OCI-LY7 (cell line): ENCODE results near the gene BAIAP2.

Source experiments
- EZH2phosphoT487 ChIP-seq: fragments of 200-600 bp; sonication (generic); IDR thresholded peaks from 2 replicates; pipeline ENCODE4 v1.6.1; 2018; ENCODE audit warnings: low read depth, borderline replicate concordance, mild to moderate bottlenecking, mixed run types, antibody characterized with exemption, low read length, moderate library complexity, mixed read lengths
- TF ChIP-seq, protein P1 (sequence below): fragments of 200-600 bp; sonication (generic); conservative IDR thresholded peaks from 2 replicates; pipeline ENCODE4 v1.5.1; 2014; ENCODE audit warnings: mild to moderate bottlenecking, antibody characterized with exemption, low read length, moderate library complexity, mixed read lengths

DNA sequence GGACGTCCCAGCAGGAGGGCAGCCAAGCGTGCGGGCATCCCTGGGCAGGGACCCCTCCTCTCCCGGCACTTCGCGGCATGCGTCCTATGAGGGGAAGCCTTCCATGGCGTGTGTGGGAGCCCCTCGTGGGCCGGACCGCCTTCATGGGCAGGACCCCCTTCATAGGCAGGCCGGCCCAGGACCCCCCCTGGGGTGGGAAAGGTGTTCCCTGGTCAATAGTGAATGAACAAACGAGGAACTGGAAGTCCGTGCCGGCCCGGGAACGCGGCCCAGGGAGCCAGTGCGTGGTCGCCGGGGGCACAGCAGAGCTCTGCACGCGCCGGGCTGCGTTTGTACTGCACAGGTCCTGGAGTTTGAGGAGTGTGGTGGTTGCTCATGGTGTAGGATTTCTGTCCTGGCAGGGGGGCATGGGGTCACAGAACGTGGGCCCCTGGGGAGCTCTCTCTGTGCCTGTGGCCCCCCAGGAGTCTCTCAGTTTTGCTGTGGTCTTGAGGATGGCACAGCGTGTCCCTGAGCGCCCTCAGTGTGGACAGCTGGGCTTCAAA lies 13.9 kb downstream of the BAIAP2 start:
- TF ChIP-seq, protein P1, sequence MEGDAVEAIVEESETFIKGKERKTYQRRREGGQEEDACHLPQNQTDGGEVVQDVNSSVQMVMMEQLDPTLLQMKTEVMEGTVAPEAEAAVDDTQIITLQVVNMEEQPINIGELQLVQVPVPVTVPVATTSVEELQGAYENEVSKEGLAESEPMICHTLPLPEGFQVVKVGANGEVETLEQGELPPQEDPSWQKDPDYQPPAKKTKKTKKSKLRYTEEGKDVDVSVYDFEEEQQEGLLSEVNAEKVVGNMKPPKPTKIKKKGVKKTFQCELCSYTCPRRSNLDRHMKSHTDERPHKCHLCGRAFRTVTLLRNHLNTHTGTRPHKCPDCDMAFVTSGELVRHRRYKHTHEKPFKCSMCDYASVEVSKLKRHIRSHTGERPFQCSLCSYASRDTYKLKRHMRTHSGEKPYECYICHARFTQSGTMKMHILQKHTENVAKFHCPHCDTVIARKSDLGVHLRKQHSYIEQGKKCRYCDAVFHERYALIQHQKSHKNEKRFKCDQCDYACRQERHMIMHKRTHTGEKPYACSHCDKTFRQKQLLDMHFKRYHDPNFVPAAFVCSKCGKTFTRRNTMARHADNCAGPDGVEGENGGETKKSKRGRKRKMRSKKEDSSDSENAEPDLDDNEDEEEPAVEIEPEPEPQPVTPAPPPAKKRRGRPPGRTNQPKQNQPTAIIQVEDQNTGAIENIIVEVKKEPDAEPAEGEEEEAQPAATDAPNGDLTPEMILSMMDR, result no peak
- no peak for TF ChIP-seq EZH2phosphoT487
